Chondrocyte (in vitro differentiated cells): ENCODE data around the gene MGP. TPM values are rescaled to one million over a fixed set of nuclear protein-coding genes. Genes with fewer than 3 reads are reported as not detected.

ENCODE experiments used
- DNase-seq: peaks from one replicate; pipeline ENCODE4 v3.0.0; 2021; ENCODE audit warnings: mixed read lengths, low spot score
- H3K27ac Mint-ChIP-seq: one replicate; pipeline ENCODE4 v1.8.0; 2021; ENCODE audit warnings: mild to moderate bottlenecking, moderate library complexity, mixed read lengths; ENCODE audit not compliant: unreplicated experiment
- H3K27me3 Mint-ChIP-seq: 2 replicates; pipeline ENCODE4 v1.8.0; 2021; ENCODE audit warnings: low read depth, mixed read lengths
- H3K36me3 Mint-ChIP-seq: 2 replicates; pipeline ENCODE4 v1.8.0; 2021; ENCODE audit warnings: low read depth, mixed read lengths
- H3K4me1 Mint-ChIP-seq: 2 replicates; pipeline ENCODE4 v1.8.0; 2021; ENCODE audit warnings: low read depth, mild to moderate bottlenecking, mixed read lengths
- H3K4me3 Mint-ChIP-seq: one replicate; pipeline ENCODE4 v1.8.0; 2021; ENCODE audit warnings: mild to moderate bottlenecking, moderate library complexity, mixed read lengths; ENCODE audit not compliant: unreplicated experiment
- H3K9me3 Mint-ChIP-seq: 2 replicates; pipeline ENCODE4 v1.8.0; 2021; ENCODE audit warnings: low read depth, mixed read lengths
- CTCF ChIP-seq: fragments of 200-600 bp; sonication (generic); IDR thresholded peaks from 2 replicates; pipeline ENCODE4 v1.5.0; 2021; ENCODE audit warnings: antibody characterized with exemption, mild to moderate bottlenecking, moderate library complexity
- total RNA-seq: library from RNA; stranded (reverse); gene quantifications from 3 replicates; pipeline ENCODE4 v1.2.1, GENCODE V29; 2021

The MGP gene
- total RNA-seq, 1 donor from 2014 or later = 213 TPM

GRCh38 chr12:14896521-14897169, 11.0 kb upstream of the MGP start:
- H3K36me3 Mint-ChIP-seq = no peaks in the 10 kb centered on the region
- peak overlapping the region; percentile 46 for H3K27ac Mint-ChIP-seq
- no peaks in the 10 kb centered on the region for H3K9me3 Mint-ChIP-seq
- H3K4me1 Mint-ChIP-seq = peaks cover 37% of the 10 kb centered on the region
- TF ChIP-seq CTCF = no peak
- no peak for DNase-seq
- H3K4me3 Mint-ChIP-seq = no peak overlapping the region
- H3K27me3 Mint-ChIP-seq = no peaks in the 10 kb centered on the region

DNA sequence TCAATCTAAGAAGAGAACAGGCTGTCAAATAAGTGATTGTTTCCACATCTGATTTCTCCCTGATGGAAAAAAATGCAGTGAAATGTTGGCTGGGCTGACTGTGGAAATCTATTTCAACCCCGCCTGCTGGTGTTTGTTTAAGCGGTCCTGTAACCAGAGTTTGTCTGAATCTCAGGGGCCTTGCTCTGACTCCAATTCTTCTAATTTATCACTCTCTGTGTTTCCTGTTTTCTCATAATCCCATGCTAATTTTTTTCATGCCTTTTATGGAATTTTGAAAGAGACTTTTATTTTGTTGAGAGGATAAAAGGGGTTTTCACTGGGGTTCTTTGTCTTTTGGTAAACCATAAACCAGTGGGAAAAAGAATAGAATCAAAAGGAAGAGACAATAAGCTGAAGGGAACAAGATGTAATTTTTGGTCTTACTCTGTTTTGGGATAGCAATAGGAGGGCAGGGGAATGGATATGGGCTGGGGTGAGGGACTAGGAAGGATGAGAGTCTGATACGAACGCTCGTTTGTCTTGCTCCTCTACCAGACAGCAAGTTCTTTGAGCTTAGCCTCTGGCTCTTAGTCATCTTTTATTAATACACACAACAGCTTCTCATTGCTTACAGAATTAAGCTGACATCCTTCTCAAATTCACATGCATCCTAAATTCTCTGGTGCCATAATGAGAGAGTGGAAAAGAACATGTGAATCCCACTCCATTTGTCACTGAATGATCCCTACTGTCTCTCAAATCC, 8.0 kb upstream of the MGP start:
- no peaks in the 10 kb centered on the region for H3K27me3 Mint-ChIP-seq
- H3K4me3 Mint-ChIP-seq = peak overlapping the region; percentile 18
- peaks cover 2% of the 10 kb centered on the region for H3K36me3 Mint-ChIP-seq
- H3K27ac Mint-ChIP-seq = peak overlapping the region; percentile 84
- no peaks in the 10 kb centered on the region for H3K9me3 Mint-ChIP-seq
- TF ChIP-seq CTCF = peak; percentile 14
- no peak for DNase-seq
- H3K4me1 Mint-ChIP-seq = peaks cover 37% of the 10 kb centered on the region

- peak; percentile 44 for TF ChIP-seq CTCF
- no peak for DNase-seq
- Mint-ChIP-seq H3K36me3 (peaks cover 2% of the 10 kb centered on the region), H3K4me1 (peaks cover 37% of the 10 kb centered on the region), H3K27me3 (no peaks in the 10 kb centered on the region), H3K9me3 (no peaks in the 10 kb centered on the region), H3K27ac (peak overlapping the region; percentile 84), H3K4me3 (no peak overlapping the region)
These were observed 7.3 kb upstream of the MGP start for GRCh38 chr12:14892726-14893505.

- DNase-seq = no peak
- Mint-ChIP-seq H3K27ac (no peak overlapping the region), H3K36me3 (peaks cover 2% of the 10 kb centered on the region), H3K27me3 (no peaks in the 10 kb centered on the region), H3K4me3 (no peak overlapping the region), H3K4me1 (peaks cover 30% of the 10 kb centered on the region), H3K9me3 (no peaks in the 10 kb centered on the region)
- TF ChIP-seq CTCF = no peak
These were observed 5.0 kb upstream of the MGP start for GRCh38 chr12:14890701-14891100.

DNA sequence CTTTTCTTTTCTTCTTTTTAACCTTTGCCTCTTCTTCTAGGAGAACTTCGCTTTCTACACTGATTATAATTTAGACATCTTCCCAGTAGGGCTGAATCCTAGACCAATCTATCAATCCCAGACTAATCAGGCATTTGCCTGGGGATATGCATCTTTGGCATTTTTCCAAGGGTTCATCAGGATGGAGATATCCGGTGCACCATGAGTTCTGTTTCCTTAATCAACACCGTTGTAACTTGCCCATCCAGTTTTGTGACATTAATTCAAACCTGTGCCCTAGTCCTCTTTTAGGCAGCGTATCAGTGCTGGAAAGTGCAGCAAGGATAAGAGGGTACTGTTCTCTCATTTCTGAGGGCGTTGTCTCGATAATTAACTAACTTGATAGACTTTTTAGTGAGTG, 617 bp upstream of the MGP start:
- peaks cover 3% of the 10 kb centered on the region for H3K36me3 Mint-ChIP-seq
- no peaks in the 10 kb centered on the region for H3K27me3 Mint-ChIP-seq
- DNase-seq = no peak
- H3K4me3 Mint-ChIP-seq = no peak overlapping the region
- H3K27ac Mint-ChIP-seq = no peak overlapping the region
- H3K4me1 Mint-ChIP-seq = peaks cover 34% of the 10 kb centered on the region
- H3K9me3 Mint-ChIP-seq = no peaks in the 10 kb centered on the region
- no peak for TF ChIP-seq CTCF
